Uterus (tissue), 4 donors: ENCODE data around the gene ABCF2. TPM values are rescaled to one million over a fixed set of nuclear protein-coding genes. Genes with fewer than 3 reads are reported as not detected.

Source experiments
- DNase-seq, 2 donors: peaks; one replicate each; pipeline ENCODE4 v3.0.0-alpha.2; 2019 to 2020
- H3K27ac ChIP-seq, 2 donors: fragments of 200-600 bp; sonication (generic); 1 replicate in 1 of 2; 2 replicates in 1 of 2; pipeline ENCODE4 v1.5.1; 2016 to 2018
- H3K27me3 ChIP-seq, 2 donors: fragments of 200-600 bp; sonication (generic); one replicate each; pipeline ENCODE4 v1.5.1; 2018 to 2019; ENCODE audit warnings: control low read depth in 1 of 2
- H3K36me3 ChIP-seq, 2 donors: fragments of 200-600 bp; sonication (generic); one replicate each; pipeline ENCODE4 v1.5.1; 2019; ENCODE audit warnings: control low read depth in 1 of 2
- H3K4me1 ChIP-seq, 2 donors: fragments of 200-600 bp; sonication (generic); one replicate each; pipeline ENCODE4 v1.5.1; 2018 to 2019; ENCODE audit warnings: control low read depth in 1 of 2
- H3K4me3 ChIP-seq, 2 donors: fragments of 200-600 bp; sonication (generic); 1 replicate in 1 of 2; 2 replicates in 1 of 2; pipeline ENCODE4 v1.5.1; 2018 to 2019; ENCODE audit warnings: mild to moderate bottlenecking in 1 of 2
- H3K9me3 ChIP-seq, 2 donors: fragments of 200-600 bp; sonication (generic); one replicate each; pipeline ENCODE4 v1.5.1; 2019; ENCODE audit warnings: control low read depth in 1 of 2
- CTCF ChIP-seq, 4 experiments: fragments of 200-600 bp in 2 of 4; fragments of 450-650 bp in 2 of 4; sonication (generic) in 2 of 4; IDR thresholded peaks; one replicate each; pipeline ENCODE4 v1.5.1; 2016 to 2019; ENCODE audit warnings: antibody characterized with exemption in 4 of 4, mild to moderate bottlenecking in 2 of 4, moderate library complexity in 1 of 4
- POLR2A ChIP-seq, 2 donors: fragments of 450-650 bp; IDR thresholded peaks; one replicate each; pipeline ENCODE4 v1.6.1; 2016; ENCODE audit warnings: antibody characterized with exemption in 2 of 2, mild to moderate bottlenecking in 1 of 2, moderate library complexity in 1 of 2
- intact Hi-C: fragments of 100-400 bp; cut with DNase I; formaldehyde crosslinking; loops from one replicate; pipeline ENCODE4 v1.15.1; 2023; ENCODE audit warnings: low total_unique reads
- total RNA-seq, 4 donors: library from RNA; depleted of rRNA in 3 of 4; stranded (reverse); fragments of >200 nt in 3 of 4; gene quantifications; one replicate each; pipeline versions ENCODE4 v1.1.0 to v1.2.4, GENCODE V29; 2014 to 2023
- donor health status: DM: yes; HTN: yes; CAD: no.

Gene ABCF2
- total RNA-seq, 4 donors from 2014 or later = 6.8 to 39.2 (median 37.7) TPM

GRCh38 chr7:151247611-151248345 lies 20.8 kb upstream of the ABCF2 start:
- peak overlapping the region; percentile 95 to 97 for H3K27ac ChIP-seq
- intact Hi-C loops = loop anchor here (10.0 kb wide), 1 partner anchor 57 kb away; no protein-coding TSS in a partner anchor
- no peaks in the 10 kb centered on the region for H3K36me3 ChIP-seq
- no peaks in the 10 kb centered on the region for H3K9me3 ChIP-seq
- peak overlapping the region; percentile 61 to 78 for H3K4me3 ChIP-seq
- H3K27me3 ChIP-seq = no peaks in the 10 kb centered on the region
- no peak for TF ChIP-seq POLR2A (IDR thresholded peaks at IDR 0.05)
- DNase-seq = no peak
- peaks cover 0 to 39% of the 10 kb centered on the region in 2 donors for H3K4me1 ChIP-seq

- DNase-seq = no peak
- peak overlapping the region in 1 of 2 donors; percentile 78 for H3K4me3 ChIP-seq
- intact Hi-C loops = loop anchor here (10.0 kb wide), 1 partner anchor 58 kb away; no protein-coding TSS in a partner anchor
- H3K36me3 ChIP-seq = no peaks in the 10 kb centered on the region
- no peaks in the 10 kb centered on the region for H3K9me3 ChIP-seq
- no peaks in the 10 kb centered on the region for H3K27me3 ChIP-seq
- H3K27ac ChIP-seq = peak overlapping the region; percentile 95 to 97
- H3K4me1 ChIP-seq = peaks cover 0 to 39% of the 10 kb centered on the region in 2 donors
- no peak for TF ChIP-seq CTCF (IDR thresholded peaks at IDR 0.05)
- no peak for TF ChIP-seq POLR2A (IDR thresholded peaks at IDR 0.05)
These were observed 20.0 kb upstream of the ABCF2 start for GRCh38 chr7:151246851-151247580.

- H3K9me3 ChIP-seq = no peaks in the 10 kb centered on the region
- H3K36me3 ChIP-seq = no peaks in the 10 kb centered on the region
- no peak for TF ChIP-seq POLR2A (IDR thresholded peaks at IDR 0.05)
- TF ChIP-seq CTCF (IDR thresholded peaks at IDR 0.05) = no peak
- no peak overlapping the region for H3K4me3 ChIP-seq
- H3K4me1 ChIP-seq = peaks cover 0 to 37% of the 10 kb centered on the region in 2 donors
- intact Hi-C loops = loop anchor here (10.0 kb wide), 1 partner anchor 59 kb away; no protein-coding TSS in a partner anchor
- H3K27me3 ChIP-seq = no peaks in the 10 kb centered on the region
- DNase-seq = no peak
- H3K27ac ChIP-seq = peak overlapping the region; percentile 11 to 18
These were observed 19.3 kb upstream of the ABCF2 start for GRCh38 chr7:151246102-151246850.

- DNase-seq = peak in 1 of 2 donors; percentile 55
- peak overlapping the region; percentile 12 to 25 for H3K4me3 ChIP-seq
- intact Hi-C loops = loop anchor here (10.0 kb wide), 1 partner anchor 59 kb away; no protein-coding TSS in a partner anchor
- peak overlapping the region; percentile 18 to 30 for H3K27ac ChIP-seq
- TF ChIP-seq CTCF (IDR thresholded peaks at IDR 0.05) (peak; percentile 45 to 81 (median 62)), POLR2A (IDR thresholded peaks at IDR 0.05) (no peak)
- no peaks in the 10 kb centered on the region for H3K27me3 ChIP-seq
- H3K36me3 ChIP-seq = no peaks in the 10 kb centered on the region
- H3K9me3 ChIP-seq = no peaks in the 10 kb centered on the region
- H3K4me1 ChIP-seq = peaks cover 0 to 30% of the 10 kb centered on the region in 2 donors
These were observed 18.5 kb upstream of the ABCF2 start for GRCh38 chr7:151245360-151246101.
